ENCODE data around the gene OVOL1. TPM values are rescaled to one million over a fixed set of nuclear protein-coding genes. Genes with fewer than 3 reads are reported as not detected.

Gene OVOL1
- total and polyA plus RNA-seq, 2 of the 13 experiments (the other 11 are each of a cell fraction or from before 2014, with no cell fraction given), result 0.01 TPM; not detected in 1

GRCh38 chr11:65779919-65780769 lies 6.7 kb upstream of the OVOL1 start (continued):
- TF ChIP-seq PAXIP1 (CRISPR knock-in tag; conservative IDR thresholded peaks at IDR 0.05), result no peak
- TF ChIP-seq ZBTB26 (CRISPR knock-in tag; IDR thresholded peaks at IDR 0.05; ENCODE audit: borderline replicate concordance), result no peak
- TF ChIP-seq REL (CRISPR knock-in tag; conservative IDR thresholded peaks at IDR 0.05), result peak; percentile 66; the same call in 1 of the 2 replicates
- peak; percentile 65; the same call in 1 of the 2 replicates for TF ChIP-seq TBX2 (CRISPR knock-in tag; IDR thresholded peaks at IDR 0.05; ENCODE audit: borderline replicate concordance)
- TF ChIP-seq STAT6 (CRISPR knock-in tag; IDR thresholded peaks at IDR 0.05; ENCODE audit: borderline replicate concordance), result no peak
- peak; percentile 78 for TF ChIP-seq ETV6 (CRISPR knock-in tag; conservative IDR thresholded peaks at IDR 0.05)
- no peak for TF ChIP-seq NFIB (CRISPR knock-in tag; IDR thresholded peaks at IDR 0.05; ENCODE audit: borderline replicate concordance)
- TF ChIP-seq ZNF468 (CRISPR knock-in tag; IDR thresholded peaks at IDR 0.05), result no peak
- TF ChIP-seq ZNF740 (CRISPR knock-in tag; IDR thresholded peaks at IDR 0.05), result no peak
- no peak for TF ChIP-seq MED13 (CRISPR knock-in tag; IDR thresholded peaks at IDR 0.05)
- TF ChIP-seq RCOR2 (CRISPR knock-in tag; IDR thresholded peaks at IDR 0.05), result no peak
- TF ChIP-seq BRF2 (CRISPR knock-in tag; IDR thresholded peaks at IDR 0.05), result no peak
- TF ChIP-seq MTF1 (CRISPR knock-in tag; IDR thresholded peaks at IDR 0.05), result no peak
- no peak for TF ChIP-seq ZZZ3 (CRISPR knock-in tag; IDR thresholded peaks at IDR 0.05; ENCODE audit: borderline replicate concordance)
- peak; percentile 74; the same call in 1 of the 2 replicates for TF ChIP-seq HOXA3 (CRISPR knock-in tag; IDR thresholded peaks at IDR 0.05)
- TF ChIP-seq KAT8 (CRISPR knock-in tag; IDR thresholded peaks at IDR 0.05), result peak; percentile 68; the same call in 1 of the 2 replicates

Measured in HepG2 (cell line).